ENCODE data around the gene GNPDA2. TPM values are rescaled to one million over a fixed set of nuclear protein-coding genes. Genes with fewer than 3 reads are reported as not detected.

Gene GNPDA2
- total and polyA plus RNA-seq, 9 of the 15 experiments (the other 6 are each of a cell fraction or from before 2014, with no cell fraction given), result 10.6 to 20.4 (median 13.0) TPM

DNA sequence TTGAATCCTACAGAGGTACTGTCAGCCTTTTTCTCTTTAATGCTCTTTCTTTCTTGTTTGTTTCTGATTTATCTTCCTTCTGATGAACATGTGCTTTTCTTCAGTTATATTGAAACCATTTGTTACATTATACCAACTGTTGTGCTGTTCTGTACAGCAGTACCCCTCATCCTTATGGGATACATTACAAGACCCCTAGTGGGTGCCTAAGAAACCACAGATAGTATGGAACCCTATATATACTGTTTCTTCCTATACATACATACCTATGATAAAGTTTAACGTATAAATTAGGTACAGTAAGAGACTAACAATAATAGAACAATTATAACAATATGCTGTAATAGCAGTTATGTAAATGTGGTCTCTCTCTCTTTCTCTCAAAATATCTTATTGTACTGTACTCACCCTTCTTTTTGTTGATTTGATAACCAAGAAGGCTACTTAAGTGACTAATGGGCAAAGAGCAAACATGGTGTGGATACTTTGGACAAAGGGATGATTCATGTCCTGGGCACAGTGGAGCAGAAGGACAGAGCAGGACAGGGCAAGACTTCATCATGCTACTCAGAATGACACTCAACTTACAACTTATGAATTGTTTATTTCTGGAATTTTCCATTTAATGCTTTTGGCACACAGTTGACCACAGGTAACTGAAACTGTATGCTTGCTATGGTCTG lies 64.3 kb downstream of the GNPDA2 start (continued):
- TF ChIP-seq, protein P1, sequence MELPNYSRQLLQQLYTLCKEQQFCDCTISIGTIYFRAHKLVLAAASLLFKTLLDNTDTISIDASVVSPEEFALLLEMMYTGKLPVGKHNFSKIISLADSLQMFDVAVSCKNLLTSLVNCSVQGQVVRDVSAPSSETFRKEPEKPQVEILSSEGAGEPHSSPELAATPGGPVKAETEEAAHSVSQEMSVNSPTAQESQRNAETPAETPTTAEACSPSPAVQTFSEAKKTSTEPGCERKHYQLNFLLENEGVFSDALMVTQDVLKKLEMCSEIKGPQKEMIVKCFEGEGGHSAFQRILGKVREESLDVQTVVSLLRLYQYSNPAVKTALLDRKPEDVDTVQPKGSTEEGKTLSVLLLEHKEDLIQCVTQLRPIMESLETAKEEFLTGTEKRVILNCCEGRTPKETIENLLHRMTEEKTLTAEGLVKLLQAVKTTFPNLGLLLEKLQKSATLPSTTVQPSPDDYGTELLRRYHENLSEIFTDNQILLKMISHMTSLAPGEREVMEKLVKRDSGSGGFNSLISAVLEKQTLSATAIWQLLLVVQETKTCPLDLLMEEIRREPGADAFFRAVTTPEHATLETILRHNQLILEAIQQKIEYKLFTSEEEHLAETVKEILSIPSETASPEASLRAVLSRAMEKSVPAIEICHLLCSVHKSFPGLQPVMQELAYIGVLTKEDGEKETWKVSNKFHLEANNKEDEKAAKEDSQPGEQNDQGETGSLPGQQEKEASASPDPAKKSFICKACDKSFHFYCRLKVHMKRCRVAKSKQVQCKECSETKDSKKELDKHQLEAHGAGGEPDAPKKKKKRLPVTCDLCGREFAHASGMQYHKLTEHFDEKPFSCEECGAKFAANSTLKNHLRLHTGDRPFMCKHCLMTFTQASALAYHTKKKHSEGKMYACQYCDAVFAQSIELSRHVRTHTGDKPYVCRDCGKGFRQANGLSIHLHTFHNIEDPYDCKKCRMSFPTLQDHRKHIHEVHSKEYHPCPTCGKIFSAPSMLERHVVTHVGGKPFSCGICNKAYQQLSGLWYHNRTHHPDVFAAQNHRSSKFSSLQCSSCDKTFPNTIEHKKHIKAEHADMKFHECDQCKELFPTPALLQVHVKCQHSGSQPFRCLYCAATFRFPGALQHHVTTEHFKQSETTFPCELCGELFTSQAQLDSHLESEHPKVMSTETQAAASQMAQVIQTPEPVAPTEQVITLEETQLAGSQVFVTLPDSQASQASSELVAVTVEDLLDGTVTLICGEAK (IDR thresholded peaks at IDR 0.05), result no peak
- TF ChIP-seq, protein P1 (CRISPR knock-in tag; IDR thresholded peaks at IDR 0.05), result no peak
- TF ChIP-seq ZNF121 (CRISPR knock-in tag; conservative IDR thresholded peaks at IDR 0.05), result no peak
- no peak for TF ChIP-seq ZBTB7A (IDR thresholded peaks at IDR 0.05; ENCODE audit: borderline replicate concordance, control insufficient read depth, low read depth, low read length)
- TF ChIP-seq PHTF2 (CRISPR knock-in tag; IDR thresholded peaks at IDR 0.05), result no peak
- no peak for TF ChIP-seq SMAD3 (CRISPR knock-in tag; conservative IDR thresholded peaks at IDR 0.05)
- TF ChIP-seq, protein P2, sequence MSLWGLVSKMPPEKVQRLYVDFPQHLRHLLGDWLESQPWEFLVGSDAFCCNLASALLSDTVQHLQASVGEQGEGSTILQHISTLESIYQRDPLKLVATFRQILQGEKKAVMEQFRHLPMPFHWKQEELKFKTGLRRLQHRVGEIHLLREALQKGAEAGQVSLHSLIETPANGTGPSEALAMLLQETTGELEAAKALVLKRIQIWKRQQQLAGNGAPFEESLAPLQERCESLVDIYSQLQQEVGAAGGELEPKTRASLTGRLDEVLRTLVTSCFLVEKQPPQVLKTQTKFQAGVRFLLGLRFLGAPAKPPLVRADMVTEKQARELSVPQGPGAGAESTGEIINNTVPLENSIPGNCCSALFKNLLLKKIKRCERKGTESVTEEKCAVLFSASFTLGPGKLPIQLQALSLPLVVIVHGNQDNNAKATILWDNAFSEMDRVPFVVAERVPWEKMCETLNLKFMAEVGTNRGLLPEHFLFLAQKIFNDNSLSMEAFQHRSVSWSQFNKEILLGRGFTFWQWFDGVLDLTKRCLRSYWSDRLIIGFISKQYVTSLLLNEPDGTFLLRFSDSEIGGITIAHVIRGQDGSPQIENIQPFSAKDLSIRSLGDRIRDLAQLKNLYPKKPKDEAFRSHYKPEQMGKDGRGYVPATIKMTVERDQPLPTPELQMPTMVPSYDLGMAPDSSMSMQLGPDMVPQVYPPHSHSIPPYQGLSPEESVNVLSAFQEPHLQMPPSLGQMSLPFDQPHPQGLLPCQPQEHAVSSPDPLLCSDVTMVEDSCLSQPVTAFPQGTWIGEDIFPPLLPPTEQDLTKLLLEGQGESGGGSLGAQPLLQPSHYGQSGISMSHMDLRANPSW (CRISPR knock-in tag; IDR thresholded peaks at IDR 0.05), result no peak

All from K562 (cell line).